ENCODE measurements around the gene MACROH2A2. TPM values are rescaled to one million over a fixed set of nuclear protein-coding genes. Genes with fewer than 3 reads are reported as not detected.

MACROH2A2 gene
- total and polyA plus RNA-seq, 2 of the 4 experiments (the other 2 are of a cell fraction), result 16.1 to 17.4 TPM

- Histone ChIP-seq H2AK9ac (replicated peaks; ENCODE audit: low read depth, low read length, poor library complexity) (no peak overlapping the region), H2BK20ac (ENCODE audit: low read depth, low read length) (no peak overlapping the region), H3K23ac (ENCODE audit: low read depth, low read length) (no peak overlapping the region), H2BK15ac (ENCODE audit: low read depth, low read length) (no peak overlapping the region), H3K9ac (ENCODE audit: low read depth, low read length) (no peak overlapping the region), H4K5ac (ENCODE audit: low read depth, low read length) (no peak overlapping the region), H4K8ac (ENCODE audit: low read depth in 2 of 2, low read length in 2 of 2) (no peak overlapping the region), H3K4ac (ENCODE audit: low read depth, low read length) (no peak overlapping the region), H2BK120ac (ENCODE audit: low read depth, low read length) (no peak overlapping the region), H3K27me3 (ENCODE audit: control insufficient read depth, insufficient read depth, low read length) (no peaks in the 10 kb centered on the region), H3K4me3 (ENCODE audit: insufficient read depth, low read depth, low read length) (no peak overlapping the region), H3K9me1 (ENCODE audit: insufficient read depth, low read length) (peaks cover 10% of the 10 kb centered on the region; the same call in 1 of the 2 replicates), H2AK5ac (ENCODE audit: low read depth, low read length) (no peak overlapping the region), H3K4me2 (ENCODE audit: low read depth, low read length) (no peak overlapping the region), H3K4me1 (ENCODE audit: control insufficient read depth, insufficient read depth, low read length) (0 out of 2 replicates have a peak, but pooled peaks cover 1% of the 10 kb centered on the region), H2BK5ac (ENCODE audit: low read depth, low read length, poor library complexity, severe bottlenecking) (no peak overlapping the region), H3K14ac (replicated peaks; ENCODE audit: low read depth, low read length) (no peak overlapping the region), H3K79me1 (ENCODE audit: low read depth in 1 of 2, low read length in 2 of 2) (peaks cover 3 to 12% of the 10 kb centered on the region in 2 experiments; a peak in 3 of 4 replicates), H3K18ac (ENCODE audit: low read depth, low read length) (no peak overlapping the region), H3K56ac (ENCODE audit: extremely low read depth, insufficient read depth, low read length) (no peak overlapping the region), H4K20me1 (ENCODE audit: insufficient read depth, low read length) (peaks cover 7% of the 10 kb centered on the region; the same call in 1 of the 2 replicates), H2AFZ (replicated peaks; ENCODE audit: low read length, poor library complexity) (no peak overlapping the region), H3K36me3 (ENCODE audit: control insufficient read depth, insufficient read depth, low read length) (peaks cover 3% of the 10 kb centered on the region; the same call in 1 of the 2 replicates), H3K9me3 (ENCODE audit: control insufficient read depth, insufficient read depth, low read length) (no peaks in the 10 kb centered on the region), H3K27ac (ENCODE audit: insufficient read depth, low read length) (no peak overlapping the region), H4K91ac (ENCODE audit: insufficient read depth, low read depth, low read length) (no peak overlapping the region)
- ChIA-PET CTCF (interaction anchor here (1.1 kb wide), 1 partner anchor 12 kb away, joined by 9 read pairs; no protein-coding TSS in a partner anchor), POLR2A (ENCODE audit: unreplicated experiment) (no interaction called here)
- dilution Hi-C loops (cut with HindIII; ENCODE audit: low sequenced_read_pairs, unreplicated experiment), result no loop called here
- peak; percentile 70 for ATAC-seq (ENCODE audit: low read depth)
- TF ChIP-seq POLR2A (IDR thresholded peaks at IDR 0.05; ENCODE audit: low read depth, low read length) (no peak), MAZ (IDR thresholded peaks at IDR 0.05; ENCODE audit: borderline replicate concordance, low read depth, low read length) (no peak), MAFK (IDR thresholded peaks at IDR 0.05; ENCODE audit: low read depth, low read length) (peak; percentile 42), BHLHE40 (IDR thresholded peaks at IDR 0.05; ENCODE audit: low read depth, low read length) (no peak)
- in situ Hi-C loops (cut with MboI; ENCODE audit: low sequenced_read_pairs), result no loop called here
- no CpG with 5 or more reads among the region's 2 CpGs for WGBS, 2 experiments (ENCODE audit: extremely low coverage in 2 of 2, insufficient read length in 1 of 2)
- DNase-seq, result peak; percentile 29
- BruUV-seq (replicated peaks), result no TSS peak
- intact Hi-C loops (cut with micrococcal nuclease), result no loop called here
These were observed 21.5 kb downstream of the MACROH2A2 start for GRCh38 chr10:70074165-70074564.
